GM19035 (cell line): ENCODE measurements around the gene SYNGR2.
A peak's percentile ranks its signal among the peaks of the same experiment; 100 is the strongest.

Source experiments
- ATAC-seq: cut with Tn5 transposase; IDR thresholded peaks from one replicate; pipeline ENCODE4 v1.9.1; 2021; ENCODE audit not compliant: unreplicated experiment

The SYNGR2 gene

GRCh38 chr17:78168242-78168902 lies at the start of gene SYNGR2:
Gene SYNGR2 (plus strand): TSS chr17:78168581. CDS start chr17:78168617, 36 bp downstream.
- peak; percentile 53 for ATAC-seq

GRCh38 chr17:78118801-78119241 lies 49.6 kb upstream of the SYNGR2 start:
- ATAC-seq, result no peak

GRCh38 chr17:78120537-78120936 lies 47.8 kb upstream of the SYNGR2 start:
- no peak for ATAC-seq

- ATAC-seq, result no peak
Measured at GRCh38 chr17:78120971-78121800, 47.2 kb upstream of the SYNGR2 start.

- ATAC-seq, result no peak
Measured at GRCh38 chr17:78121801-78122215, 46.6 kb upstream of the SYNGR2 start.

- ATAC-seq, result no peak
Measured at GRCh38 chr17:78122216-78122930, 46.0 kb upstream of the SYNGR2 start.

GRCh38 chr17:78122931-78123249 lies 45.5 kb upstream of the SYNGR2 start:
- ATAC-seq, result no peak

- ATAC-seq, result no peak
Measured at GRCh38 chr17:78123258-78123929, 45.0 kb upstream of the SYNGR2 start.

- no peak for ATAC-seq
Measured at GRCh38 chr17:78124081-78124835, 44.1 kb upstream of the SYNGR2 start.

GRCh38 chr17:78124836-78125137 lies 43.6 kb upstream of the SYNGR2 start:
- ATAC-seq, result no peak

- ATAC-seq, result no peak
Measured at GRCh38 chr17:78125138-78125913, 43.1 kb upstream of the SYNGR2 start.

GRCh38 chr17:78125976-78126894 lies 42.1 kb upstream of the SYNGR2 start:
- no peak for ATAC-seq

GRCh38 chr17:78126895-78127238 lies 41.5 kb upstream of the SYNGR2 start:
- no peak for ATAC-seq

- ATAC-seq, result no peak
Measured at GRCh38 chr17:78127239-78127887, 41.0 kb upstream of the SYNGR2 start.

GRCh38 chr17:78127888-78128550 lies 40.4 kb upstream of the SYNGR2 start:
- ATAC-seq, result no peak

- no peak for ATAC-seq
Measured at GRCh38 chr17:78128551-78129350, 39.6 kb upstream of the SYNGR2 start, which contains the start of gene TMC6. Gene TMC6 (minus strand): TSS chr17:78128755. CDS start chr17:78126832, 1,923 bp downstream.
